Fibroblast of upper back skin (primary cell): Measurements from ENCODE around the gene STEAP1.

Source experiments
- DNase-seq: peaks from one replicate; pipeline ENCODE4 v3.0.0-alpha.2; 2013

STEAP1 gene

GRCh38 chr7:90213521-90213920, 59.3 kb downstream of the STEAP1 start:
- DNase-seq = no peak
